ENCODE measurements around the gene GALNT15. TPM values are rescaled to one million over a fixed set of nuclear protein-coding genes. Genes with fewer than 3 reads are reported as not detected.

Gene GALNT15
- total RNA-seq, 4 donors from 2014 or later = 26.2 to 88.8 (median 39.4) TPM

DNA sequence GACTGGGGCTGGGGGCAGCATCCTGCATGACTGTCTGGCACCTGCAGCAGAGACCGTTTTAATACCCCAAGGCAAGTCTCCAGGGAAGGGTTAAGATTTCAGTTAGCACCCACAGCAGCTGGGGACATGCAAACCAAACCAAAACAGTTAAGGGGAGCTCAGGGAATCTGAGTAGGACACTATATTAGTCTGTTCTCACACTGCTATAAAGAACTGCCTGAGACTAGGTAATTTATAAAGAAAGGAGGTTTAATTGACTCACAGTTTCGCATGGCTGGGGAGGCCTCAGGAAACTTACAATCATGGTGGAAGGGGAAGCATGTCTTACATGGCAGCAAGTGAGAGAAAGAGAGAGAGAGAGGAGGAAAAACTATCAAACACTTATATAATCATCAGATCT, 25.3 kb downstream of the GALNT15 start:
- TF ChIP-seq POLR2AphosphoS5 (IDR thresholded peaks at IDR 0.05) = no peak
- no peak for TF ChIP-seq EP300 (IDR thresholded peaks at IDR 0.05; ENCODE audit: low read depth)
- TF ChIP-seq, protein P1, sequence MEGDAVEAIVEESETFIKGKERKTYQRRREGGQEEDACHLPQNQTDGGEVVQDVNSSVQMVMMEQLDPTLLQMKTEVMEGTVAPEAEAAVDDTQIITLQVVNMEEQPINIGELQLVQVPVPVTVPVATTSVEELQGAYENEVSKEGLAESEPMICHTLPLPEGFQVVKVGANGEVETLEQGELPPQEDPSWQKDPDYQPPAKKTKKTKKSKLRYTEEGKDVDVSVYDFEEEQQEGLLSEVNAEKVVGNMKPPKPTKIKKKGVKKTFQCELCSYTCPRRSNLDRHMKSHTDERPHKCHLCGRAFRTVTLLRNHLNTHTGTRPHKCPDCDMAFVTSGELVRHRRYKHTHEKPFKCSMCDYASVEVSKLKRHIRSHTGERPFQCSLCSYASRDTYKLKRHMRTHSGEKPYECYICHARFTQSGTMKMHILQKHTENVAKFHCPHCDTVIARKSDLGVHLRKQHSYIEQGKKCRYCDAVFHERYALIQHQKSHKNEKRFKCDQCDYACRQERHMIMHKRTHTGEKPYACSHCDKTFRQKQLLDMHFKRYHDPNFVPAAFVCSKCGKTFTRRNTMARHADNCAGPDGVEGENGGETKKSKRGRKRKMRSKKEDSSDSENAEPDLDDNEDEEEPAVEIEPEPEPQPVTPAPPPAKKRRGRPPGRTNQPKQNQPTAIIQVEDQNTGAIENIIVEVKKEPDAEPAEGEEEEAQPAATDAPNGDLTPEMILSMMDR (IDR thresholded peaks at IDR 0.05) = no peak
- TF ChIP-seq POLR2A (IDR thresholded peaks at IDR 0.05) = no peak
- in situ Hi-C loops (cut with MboI; ENCODE audit: low pct_ligation_motif_present in 1 of 4, low pct_unique_long_range_greater_than_20kb in 1 of 4, low sequenced_read_pairs in 3 of 4) = no loop called here
- no peaks in the 10 kb centered on the region for H3K36me3 ChIP-seq

DNA sequence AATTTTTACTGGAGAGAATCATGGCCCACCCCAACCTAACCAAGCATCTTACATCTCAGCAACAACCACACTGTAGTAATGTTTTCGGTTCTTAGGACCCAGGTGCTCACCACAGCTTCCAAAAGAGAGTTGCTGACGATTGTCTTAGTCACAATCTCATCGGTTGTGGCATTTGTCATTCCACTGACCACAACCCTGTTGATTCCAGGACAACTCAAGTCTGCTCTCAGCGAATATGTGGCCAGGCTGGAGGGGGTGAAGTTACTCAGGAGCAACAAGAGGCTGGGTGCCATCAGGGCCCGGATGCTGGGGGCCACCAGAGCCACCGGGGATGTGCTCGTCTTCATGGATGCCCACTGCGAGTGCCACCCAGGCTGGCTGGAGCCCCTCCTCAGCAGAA, 25.9 kb downstream of the GALNT15 start:
- intact Hi-C loops (cut with DNase I; ENCODE audit: low total_unique reads) (no loop called here), in situ Hi-C loops (cut with MboI; ENCODE audit: low pct_ligation_motif_present in 1 of 4, low pct_unique_long_range_greater_than_20kb in 1 of 4, low sequenced_read_pairs in 3 of 4) (no loop called here)
- 62 to 89% methylated on average over 2 to 8 of the region's 8 CpGs for WGBS, 2 donors (ENCODE audit: low coverage in 1 of 2)
- Histone ChIP-seq H3K27ac (no peak overlapping the region), H3K27me3 (no peaks in the 10 kb centered on the region), H3K4me1 (no peaks in the 10 kb centered on the region), H3K36me3 (no peaks in the 10 kb centered on the region), H3K9me3 (no peaks in the 10 kb centered on the region), H3K4me3 (no peak overlapping the region)
- no peak for DNase-seq
- TF ChIP-seq POLR2AphosphoS5 (IDR thresholded peaks at IDR 0.05) = no peak
- no peak for TF ChIP-seq EP300 (IDR thresholded peaks at IDR 0.05; ENCODE audit: low read depth)
- TF ChIP-seq, protein P1 (IDR thresholded peaks at IDR 0.05) = no peak
- no peak for TF ChIP-seq POLR2A (IDR thresholded peaks at IDR 0.05)

More for the DNA sequence above, 25.3 kb downstream of the GALNT15 start:
- DNase-seq = no peak
- intact Hi-C loops (cut with DNase I; ENCODE audit: low total_unique reads) = no loop called here
- Histone ChIP-seq H3K9me3 (no peaks in the 10 kb centered on the region), H3K27me3 (no peaks in the 10 kb centered on the region), H3K4me3 (no peak overlapping the region), H3K27ac (no peak overlapping the region), H3K4me1 (no peaks in the 10 kb centered on the region)
- 78% methylated on average over 2 of the region's 2 CpGs; no CpG with 5 or more reads in 1 of the 2 donors for WGBS, 2 donors (ENCODE audit: low coverage in 1 of 2)

DNA sequence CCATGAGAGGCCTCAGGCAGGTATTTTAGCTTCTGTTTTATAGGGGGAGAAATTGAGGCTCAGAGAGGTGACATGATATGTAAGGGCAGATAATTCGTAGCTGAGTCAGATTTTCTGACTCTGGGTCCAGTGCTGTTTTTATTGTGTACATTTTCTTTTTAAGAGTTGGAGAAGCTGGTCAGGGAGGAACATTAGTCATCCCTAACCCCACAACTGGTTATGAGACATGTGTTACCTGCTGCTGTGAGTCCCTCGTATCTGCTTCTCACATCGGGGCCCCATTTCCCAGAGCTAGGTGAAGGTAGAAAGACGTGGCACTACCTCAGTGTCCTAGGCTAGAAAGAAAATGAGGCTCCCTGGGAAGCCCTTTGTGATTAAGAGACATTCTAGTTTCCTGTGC, 28.6 kb downstream of the GALNT15 start:
- no peaks in the 10 kb centered on the region for H3K27me3 ChIP-seq
- intact Hi-C loops (cut with DNase I; ENCODE audit: low total_unique reads) (no loop called here), in situ Hi-C loops (cut with MboI; ENCODE audit: low pct_ligation_motif_present in 1 of 4, low pct_unique_long_range_greater_than_20kb in 1 of 4, low sequenced_read_pairs in 3 of 4) (no loop called here)
- no peaks in the 10 kb centered on the region for H3K36me3 ChIP-seq
- TF ChIP-seq POLR2AphosphoS5 (IDR thresholded peaks at IDR 0.05) (no peak), EP300 (IDR thresholded peaks at IDR 0.05; ENCODE audit: low read depth) (no peak), POLR2A (IDR thresholded peaks at IDR 0.05) (no peak)
- TF ChIP-seq, protein P1 (IDR thresholded peaks at IDR 0.05) = no peak
- WGBS, 2 donors (ENCODE audit: low coverage in 1 of 2) = 67 to 75% methylated on average over 1 to 4 of the region's 4 CpGs
- H3K9me3 ChIP-seq = no peaks in the 10 kb centered on the region
- H3K4me3 ChIP-seq = no peak overlapping the region
- H3K27ac ChIP-seq = no peak overlapping the region
- no peak for DNase-seq
- H3K4me1 ChIP-seq = no peaks in the 10 kb centered on the region

DNA sequence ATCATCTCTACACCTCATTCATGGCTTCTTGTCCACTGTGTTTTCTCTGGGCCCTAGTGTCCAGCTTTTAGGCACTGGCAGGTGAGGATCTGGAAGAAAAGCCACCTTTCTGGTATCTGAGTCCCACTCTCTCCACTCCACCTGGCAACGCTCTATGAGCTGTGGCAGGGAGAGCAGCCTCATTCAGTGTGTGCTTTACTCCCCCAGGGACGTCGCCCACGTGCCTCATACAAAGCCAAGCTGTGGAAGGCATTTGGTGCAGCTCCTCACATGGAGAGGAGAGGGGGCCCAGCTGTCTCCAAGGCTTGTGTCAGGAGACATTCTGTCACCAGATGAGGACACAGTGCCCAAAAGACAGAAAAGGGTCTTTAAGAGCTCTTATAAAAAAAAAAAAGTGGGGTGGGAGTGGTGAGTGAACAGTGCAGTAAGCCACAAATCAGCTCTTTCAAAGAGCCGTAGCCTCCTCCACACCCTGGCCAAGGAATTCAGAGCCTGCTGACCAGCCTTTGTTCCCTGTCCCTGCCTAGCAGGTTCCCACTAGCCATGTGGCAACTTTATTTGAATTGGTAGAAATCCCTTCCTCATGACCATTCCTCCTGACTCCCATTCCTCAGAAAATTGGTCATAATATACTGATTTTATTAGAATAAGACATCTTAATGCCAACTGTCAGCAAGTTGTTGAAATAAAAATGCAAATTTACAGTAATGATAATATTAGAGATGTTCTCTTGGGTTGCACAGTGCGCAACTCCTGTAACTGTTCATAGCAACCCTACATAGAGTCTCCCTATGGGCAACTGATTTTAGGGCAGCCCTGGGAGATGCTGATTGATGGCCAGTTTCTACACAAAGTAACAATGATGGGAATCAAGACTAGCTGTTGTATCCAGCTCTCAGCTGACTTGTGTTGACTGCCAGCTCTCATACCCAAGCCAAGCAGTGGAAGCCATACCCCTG, 29.5 kb downstream of the GALNT15 start:
- in situ Hi-C loops (cut with MboI; ENCODE audit: low pct_ligation_motif_present in 1 of 4, low pct_unique_long_range_greater_than_20kb in 1 of 4, low sequenced_read_pairs in 3 of 4) (no loop called here), intact Hi-C loops (cut with DNase I; ENCODE audit: low total_unique reads) (no loop called here)
- 71 to 73% methylated on average over 5 to 6 of the region's 6 CpGs for WGBS, 2 donors (ENCODE audit: low coverage in 1 of 2)
- no peak for DNase-seq
- no peaks in the 10 kb centered on the region for H3K4me1 ChIP-seq
- TF ChIP-seq, protein P1 (IDR thresholded peaks at IDR 0.05) = no peak
- TF ChIP-seq POLR2AphosphoS5 (IDR thresholded peaks at IDR 0.05) (no peak), POLR2A (IDR thresholded peaks at IDR 0.05) (no peak), EP300 (IDR thresholded peaks at IDR 0.05; ENCODE audit: low read depth) (no peak)
- H3K27ac ChIP-seq = no peak overlapping the region
- H3K4me3 ChIP-seq = no peak overlapping the region
- H3K9me3 ChIP-seq = no peaks in the 10 kb centered on the region
- no peaks in the 10 kb centered on the region for H3K27me3 ChIP-seq
- no peaks in the 10 kb centered on the region for H3K36me3 ChIP-seq
